Stimulated activated CD4-positive, alpha-beta T cell treated with anti-CD3 and anti-CD28 coated beads, Interleukin-15, amount 100 ng/mL, for 24 hours (primary cell): ENCODE data around the gene FASLG.
A peak's percentile ranks its signal among the peaks of the same experiment; 100 is the strongest.

Experiments used
- DNase-seq: peaks from one replicate; pipeline ENCODE4 v3.0.0-alpha.2; 2020

FASLG gene

DNA sequence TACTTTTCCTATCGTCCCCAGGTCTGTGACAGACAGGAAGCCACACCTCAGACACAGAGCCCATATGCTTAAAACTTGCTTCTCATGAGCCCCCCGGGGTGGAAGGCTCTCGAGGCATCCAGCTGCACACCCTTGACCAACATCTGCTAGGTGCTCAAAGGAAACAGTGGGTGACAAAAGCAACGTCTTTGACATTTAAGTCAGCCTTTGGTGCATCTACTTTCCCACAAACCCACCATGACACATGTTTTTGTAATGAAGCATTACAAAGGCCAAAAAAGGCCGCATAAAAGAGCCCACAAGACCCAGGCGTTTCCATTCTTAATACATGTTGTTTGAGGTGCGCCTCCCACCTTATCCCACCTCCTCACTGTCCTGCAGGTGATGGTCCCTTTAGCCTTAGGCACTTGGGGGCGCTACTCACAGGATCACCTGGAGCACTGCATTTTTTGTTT is 11.8 kb upstream of the FASLG start:
- peak; percentile 42 for DNase-seq

DNA sequence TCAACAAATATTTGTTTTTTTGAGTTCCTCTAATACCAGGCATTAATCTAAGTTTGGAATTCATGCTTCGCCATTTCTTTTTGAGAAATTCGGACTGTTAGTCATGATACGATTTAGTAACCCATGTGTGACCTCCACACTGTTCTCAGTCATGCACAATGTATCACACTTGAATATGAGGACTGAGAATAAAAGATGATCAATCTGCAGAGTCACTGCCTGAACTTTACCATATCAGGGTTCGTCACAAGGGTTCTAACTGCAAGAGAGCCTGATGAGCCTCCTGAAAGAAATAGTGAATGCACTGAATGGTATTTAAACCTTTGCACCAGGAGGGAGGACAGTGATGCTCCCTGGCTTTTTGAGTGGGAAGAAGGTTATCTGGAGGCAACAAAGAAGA is 10.9 kb upstream of the FASLG start:
- DNase-seq: no peak

DNA sequence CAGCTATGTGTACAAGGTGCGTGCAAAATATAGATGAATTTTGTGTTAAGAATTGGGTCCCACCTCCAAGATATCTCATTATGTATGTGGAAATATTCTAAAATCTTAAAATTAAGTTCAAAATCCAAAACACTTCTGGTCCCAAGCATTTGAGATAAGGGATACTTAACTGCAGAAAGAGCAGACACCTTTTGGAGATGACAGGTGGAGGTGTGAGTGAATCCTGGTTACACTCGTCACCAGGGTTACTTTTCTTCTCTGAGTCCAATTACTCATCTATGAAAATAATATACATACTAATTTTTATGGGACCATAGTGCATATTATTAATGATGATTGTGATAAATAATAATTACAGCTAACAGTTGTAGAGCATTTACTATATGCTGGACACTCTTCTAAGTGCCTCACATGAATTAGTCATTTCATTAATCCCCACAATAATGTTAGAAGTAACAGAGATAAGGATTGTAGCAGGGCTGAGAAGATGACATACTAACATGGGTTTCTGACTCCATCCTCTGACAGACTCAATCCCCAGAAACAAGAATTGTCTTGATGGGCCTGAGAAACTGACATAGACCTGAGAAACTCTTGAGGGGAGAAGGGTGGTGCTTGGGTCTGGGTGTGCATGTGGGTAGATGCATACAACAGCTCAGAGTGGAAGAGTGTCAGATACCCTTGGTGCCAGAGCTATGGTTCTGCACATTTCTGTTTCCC is 8.3 kb upstream of the FASLG start:
- DNase-seq: no peak

DNA sequence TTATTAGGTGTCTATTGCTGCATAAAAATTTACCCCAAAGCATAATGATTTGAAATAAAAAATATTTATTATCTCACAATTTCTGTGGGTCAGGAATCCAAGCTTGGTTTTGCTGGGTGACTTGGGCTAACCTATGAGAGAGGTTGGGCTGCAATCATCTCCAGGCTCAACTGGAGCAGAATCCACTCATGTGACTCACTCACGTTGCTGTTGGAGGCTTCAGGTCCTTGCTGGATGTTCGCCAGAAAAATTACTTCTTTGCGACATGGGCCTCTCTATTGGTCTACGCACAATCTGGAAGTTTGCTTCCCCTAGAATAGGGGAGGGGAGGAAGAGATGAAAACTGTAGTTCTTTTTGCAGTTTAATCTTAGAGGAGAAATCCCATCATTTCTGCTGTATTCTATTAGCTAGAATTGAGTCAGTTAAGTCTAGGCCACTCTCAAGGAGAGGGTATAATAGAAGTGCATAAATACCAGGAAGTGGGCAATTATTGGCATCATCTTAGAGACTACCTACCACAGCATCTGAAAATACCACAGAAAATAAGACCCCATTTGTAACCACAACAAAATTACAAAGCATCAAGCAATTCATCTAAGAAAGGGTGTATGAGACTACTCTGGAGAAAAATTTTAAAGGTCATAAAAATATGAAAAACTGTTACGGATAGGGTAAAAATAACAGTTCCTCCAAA is 5.7 kb upstream of the FASLG start:
- no peak for DNase-seq

DNA sequence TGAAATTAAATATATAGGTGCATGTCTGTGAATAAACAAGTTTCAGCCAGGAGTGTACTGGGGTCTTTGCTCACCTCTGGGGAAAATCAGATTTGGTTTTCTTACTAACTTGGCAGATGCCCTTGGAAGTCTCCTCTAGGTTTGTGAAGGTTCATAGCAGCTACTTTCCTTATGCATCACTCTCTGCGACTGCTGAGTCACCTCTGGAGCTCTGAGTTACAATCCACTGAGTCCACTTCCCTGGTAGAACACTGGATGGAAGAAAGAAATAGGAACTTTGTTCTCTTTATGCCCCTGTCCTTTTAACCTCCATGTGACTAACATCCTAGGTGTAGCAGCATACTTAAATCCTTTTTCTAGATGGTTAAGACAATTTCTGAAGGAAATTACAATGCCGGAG is 4.4 kb upstream of the FASLG start:
- DNase-seq: peak; percentile 44

DNA sequence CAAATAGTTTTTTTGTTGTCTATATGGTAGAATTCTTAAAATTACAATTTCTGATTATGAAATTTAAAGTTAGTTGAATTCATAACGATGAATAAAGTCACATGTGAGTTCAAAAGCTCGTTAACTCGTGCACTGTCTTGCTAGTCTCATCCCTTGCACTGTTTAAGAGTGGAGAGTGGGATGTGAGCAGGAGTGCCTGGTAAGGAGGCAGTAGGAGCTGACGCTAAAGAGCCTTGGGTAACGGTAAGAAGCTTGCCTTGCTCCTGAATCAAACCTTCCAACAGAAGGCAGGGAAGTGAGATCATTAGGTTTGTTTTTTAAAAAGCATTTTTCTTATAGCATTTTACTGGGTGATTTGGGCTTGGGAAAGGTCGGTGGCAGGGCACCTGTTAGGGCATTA is 2.3 kb upstream of the FASLG start:
- DNase-seq: no peak

DNA sequence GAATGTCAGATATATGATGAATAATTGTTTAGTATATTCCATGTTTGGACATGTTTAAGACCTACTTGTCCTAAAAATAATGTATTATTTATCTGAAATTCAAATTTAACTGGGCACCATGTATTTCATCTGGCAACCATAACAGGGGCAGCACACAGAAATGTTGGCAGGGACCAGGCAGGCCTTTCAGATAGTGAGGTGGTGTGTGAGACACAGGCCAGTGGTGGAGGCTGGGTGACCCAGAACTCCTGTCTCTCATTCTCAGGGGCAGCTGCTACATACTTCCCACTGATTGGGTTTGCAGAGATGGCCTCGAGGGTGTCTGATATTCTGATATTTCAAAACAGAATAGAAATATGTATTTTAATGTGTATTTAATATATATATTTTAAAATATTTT is 1.3 kb upstream of the FASLG start:
- DNase-seq: no peak

DNA sequence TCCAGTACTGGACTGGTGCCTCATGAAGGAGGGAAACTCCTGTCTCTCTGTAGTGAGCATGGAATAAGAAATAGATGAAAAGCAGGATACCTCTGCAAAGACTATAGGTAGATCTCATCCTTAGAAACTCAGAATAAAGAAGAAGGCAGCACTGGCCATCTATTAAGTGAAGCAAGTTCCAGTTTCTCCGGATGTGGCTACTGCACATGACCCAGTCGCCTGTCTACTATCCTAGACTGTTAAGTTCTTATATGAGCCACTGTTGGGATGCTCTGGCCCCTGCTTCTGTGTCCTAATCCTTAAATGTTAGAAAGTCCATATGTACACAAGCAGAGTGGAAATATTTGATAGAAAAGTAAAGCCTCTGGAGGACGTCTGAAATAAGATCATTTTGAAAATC is 2.2 kb downstream of the FASLG start:
- no peak for DNase-seq

DNA sequence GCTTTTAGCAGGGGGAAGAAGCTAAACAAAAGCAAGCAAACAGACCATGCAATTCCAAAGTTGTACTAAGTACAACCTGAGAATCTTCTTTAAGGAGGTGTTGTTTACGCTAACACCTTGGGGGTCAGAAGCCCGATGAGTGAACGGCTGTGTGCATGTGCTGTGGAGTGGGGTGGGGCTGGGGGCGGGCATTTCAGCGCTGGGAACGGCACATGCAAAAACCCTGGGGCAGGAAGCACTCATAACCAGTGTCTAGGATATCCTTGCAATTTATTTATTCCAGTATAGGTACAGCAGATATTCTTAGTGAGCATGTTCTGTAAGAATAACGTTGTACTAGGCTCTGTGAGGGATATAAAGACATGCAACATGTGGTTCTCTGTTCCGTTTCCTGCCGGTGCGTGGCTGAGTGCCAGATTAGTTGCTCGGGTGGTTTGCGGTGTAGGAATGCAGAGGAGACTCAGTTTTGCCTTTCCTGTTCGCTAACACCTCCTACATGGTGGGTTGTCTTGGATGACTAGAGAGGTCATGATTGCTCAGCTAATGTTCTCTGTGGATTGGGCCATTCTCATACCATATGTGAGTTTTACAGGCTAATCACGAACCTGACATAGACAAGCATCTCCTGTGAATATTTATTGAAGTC is 3.7 kb downstream of the FASLG start:
- DNase-seq: peak; percentile 94

DNA sequence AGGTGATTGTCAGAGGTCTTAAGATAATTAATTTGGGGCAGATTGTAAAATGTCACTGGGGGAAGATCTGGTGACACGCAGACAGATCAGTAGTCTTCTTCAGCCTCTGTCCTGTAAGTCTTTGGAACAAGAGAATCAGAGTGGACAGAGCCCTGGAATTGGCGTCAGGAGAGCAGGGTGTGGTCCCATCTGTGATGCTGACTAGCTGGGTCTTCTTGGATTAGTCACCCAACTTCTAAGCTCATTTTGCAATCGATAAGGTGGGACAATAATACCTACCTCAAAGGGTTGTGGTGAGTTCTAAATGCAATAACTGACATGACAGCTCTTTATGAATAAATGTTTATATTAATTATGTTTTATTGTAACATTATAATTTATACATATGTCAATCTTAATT is 4.8 kb downstream of the FASLG start:
- DNase-seq: no peak

DNA sequence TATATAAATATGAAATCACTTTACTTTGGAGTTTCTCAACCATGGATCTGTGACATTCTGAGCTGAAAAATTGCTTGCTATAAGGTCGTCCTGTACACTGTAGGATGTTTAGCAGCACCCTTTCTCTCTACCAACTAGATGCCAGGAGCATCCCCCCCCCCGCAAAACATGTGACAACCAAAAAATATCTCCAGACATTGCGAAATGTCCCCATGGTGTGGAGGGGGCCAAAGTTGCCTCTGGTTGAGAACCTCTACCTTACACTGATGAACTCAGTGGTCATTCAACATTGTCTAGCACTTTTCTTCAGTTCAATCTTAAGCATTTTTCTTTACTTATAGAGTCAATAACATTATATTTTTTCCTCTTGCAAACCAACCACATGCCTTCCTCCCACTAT is 9.2 kb downstream of the FASLG start:
- no peak for DNase-seq

DNA sequence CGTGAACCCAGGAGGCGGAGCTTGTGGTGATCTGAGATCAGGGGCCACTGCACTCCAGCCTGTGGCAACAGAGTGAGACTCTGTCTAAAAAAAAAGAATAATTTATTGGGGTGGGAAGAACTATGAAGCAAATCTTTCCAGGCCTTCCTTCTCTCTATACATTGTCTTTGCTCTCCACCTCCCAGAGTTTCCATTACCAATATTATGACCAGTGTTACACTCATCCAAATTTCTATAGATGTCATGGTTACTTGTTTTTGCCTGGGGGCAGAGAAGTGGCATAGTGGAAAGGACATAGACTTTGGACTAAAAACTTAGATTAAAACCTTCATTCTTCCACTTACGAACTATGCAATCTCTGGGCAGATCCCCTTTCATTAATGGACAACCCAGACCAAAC is 10.1 kb downstream of the FASLG start:
- no peak for DNase-seq

DNA sequence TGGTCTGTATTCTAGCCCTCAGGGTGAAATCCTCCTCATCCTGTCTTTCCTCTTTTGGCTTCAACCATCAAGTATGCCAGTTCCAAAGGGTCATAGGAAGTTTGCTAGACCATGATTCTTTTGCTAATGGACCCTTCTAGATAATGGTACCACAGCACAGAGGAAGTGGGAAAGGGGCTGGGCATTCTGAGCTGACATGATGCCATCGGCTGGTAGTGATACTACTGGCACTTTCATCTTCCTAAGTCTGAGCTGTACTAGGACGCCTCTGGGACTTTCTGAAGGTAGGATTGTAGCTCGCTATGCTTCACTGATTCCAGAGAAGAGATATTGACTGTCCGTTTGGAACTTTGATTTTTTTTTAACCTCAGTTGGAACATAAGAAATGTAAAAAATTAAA is 11.4 kb downstream of the FASLG start:
- DNase-seq: peak; percentile 56

DNA sequence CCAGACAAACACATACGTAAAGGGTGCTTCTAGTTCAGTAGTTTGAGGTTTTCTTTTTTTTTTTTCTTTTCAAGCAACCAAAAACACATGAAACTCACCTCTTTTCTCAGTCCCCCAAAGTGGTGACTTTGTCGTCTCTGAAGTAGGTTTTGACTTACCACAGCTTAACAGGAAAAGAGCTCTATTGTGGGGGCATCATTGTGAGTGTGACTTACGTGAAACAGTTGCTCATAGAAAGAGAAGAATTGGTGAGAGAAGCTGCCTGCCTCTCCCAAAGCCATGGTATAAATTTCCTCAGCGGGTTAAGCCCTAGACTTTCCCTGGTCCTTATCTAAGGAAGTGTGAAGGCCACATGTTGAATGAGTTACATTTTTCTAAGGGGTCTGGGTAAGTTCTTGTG is 11.9 kb downstream of the FASLG start:
- peak; percentile 35 for DNase-seq

DNA sequence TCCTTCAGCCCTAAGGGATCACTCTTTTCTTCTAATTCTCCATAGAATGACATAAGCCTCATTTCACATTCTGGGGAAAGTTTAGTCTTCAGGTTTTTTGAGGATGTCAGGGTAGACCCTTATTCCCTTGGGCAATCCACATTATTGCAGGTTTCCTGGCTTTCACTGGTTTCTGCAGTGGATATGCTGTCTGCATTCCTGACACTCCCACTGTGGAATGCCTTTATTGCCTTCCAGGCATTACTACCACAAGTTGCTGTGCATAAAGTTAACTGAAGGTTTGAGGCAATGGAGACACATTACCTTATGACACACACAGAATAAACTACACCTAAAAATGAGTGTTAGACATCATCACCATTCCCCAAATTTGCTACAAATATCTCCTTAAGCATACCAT is 12.7 kb downstream of the FASLG start:
- DNase-seq: no peak

DNA sequence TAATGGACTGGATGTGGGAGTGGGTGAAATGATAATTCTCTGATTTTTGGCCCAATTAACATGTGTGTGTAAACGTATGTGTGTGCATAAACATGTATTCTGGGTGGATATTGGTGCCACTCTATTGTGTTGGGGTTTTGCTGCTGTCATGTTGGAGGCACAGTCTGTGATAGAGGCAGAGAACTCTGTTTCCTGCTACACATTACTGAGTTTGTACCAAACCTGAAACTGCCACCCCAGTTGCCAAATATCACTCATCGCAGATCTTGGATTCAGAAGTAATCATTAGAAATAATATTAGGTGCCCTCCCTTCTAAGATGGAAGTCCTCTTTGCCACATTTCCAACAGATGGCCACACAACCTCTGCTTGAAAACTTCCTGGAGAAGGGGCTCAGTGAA is 13.8 kb downstream of the FASLG start:
- DNase-seq: no peak

DNA sequence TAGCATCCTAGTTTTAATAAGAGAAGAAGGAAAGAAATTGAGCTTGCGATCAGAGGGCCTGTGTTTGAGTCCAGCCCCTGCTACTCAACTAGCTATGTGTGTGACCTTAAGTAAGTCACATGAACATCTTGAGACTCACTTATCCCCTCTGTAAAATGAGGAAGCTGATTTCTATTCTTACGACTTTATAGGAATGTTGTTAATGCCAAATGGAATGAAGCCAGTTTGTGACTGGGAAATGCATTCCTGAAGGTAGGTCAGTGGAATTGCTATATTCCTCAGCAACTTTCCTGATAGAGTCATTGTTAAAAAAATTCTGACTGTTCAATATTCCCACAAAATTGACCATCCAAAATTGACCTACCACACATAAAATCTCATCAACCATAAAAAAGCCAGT is 14.9 kb downstream of the FASLG start:
- no peak for DNase-seq

DNA sequence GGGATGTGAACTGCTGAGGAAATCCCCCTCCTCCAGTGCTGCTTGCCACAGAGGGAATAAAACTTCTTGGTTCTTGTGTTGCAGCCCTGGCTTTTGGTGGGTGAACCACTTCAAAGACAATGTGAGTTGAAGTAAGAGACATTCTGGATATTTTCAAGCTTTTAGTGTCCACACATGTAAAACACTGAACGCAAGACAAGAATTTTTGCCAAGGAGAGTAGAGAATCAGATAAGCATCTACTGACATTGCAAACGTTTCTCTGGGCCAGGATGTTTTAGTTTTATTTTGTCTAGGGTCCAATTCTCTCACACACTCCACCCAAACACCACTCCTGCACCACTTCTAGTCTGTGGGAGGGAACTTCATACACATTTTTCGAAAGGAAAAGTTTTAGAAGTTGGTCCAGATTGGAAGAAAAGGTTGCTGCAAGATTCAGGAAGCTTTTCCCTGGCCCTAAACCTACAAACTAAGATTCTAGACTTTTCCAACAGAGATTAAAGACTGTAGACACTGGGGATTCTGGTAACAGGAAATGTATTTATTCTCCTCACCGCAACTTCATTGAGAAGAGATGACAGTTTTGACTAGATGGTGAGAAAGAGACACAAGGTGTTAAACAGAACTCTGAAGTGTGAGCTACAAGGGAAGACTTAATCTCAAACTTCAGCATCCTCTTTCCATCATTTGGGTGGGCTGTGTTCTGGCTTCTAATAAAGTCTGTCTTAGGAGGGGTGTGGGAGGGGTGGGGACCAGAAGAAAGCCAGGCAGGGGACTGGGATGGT is 16.1 kb downstream of the FASLG start:
- no peak for DNase-seq

DNA sequence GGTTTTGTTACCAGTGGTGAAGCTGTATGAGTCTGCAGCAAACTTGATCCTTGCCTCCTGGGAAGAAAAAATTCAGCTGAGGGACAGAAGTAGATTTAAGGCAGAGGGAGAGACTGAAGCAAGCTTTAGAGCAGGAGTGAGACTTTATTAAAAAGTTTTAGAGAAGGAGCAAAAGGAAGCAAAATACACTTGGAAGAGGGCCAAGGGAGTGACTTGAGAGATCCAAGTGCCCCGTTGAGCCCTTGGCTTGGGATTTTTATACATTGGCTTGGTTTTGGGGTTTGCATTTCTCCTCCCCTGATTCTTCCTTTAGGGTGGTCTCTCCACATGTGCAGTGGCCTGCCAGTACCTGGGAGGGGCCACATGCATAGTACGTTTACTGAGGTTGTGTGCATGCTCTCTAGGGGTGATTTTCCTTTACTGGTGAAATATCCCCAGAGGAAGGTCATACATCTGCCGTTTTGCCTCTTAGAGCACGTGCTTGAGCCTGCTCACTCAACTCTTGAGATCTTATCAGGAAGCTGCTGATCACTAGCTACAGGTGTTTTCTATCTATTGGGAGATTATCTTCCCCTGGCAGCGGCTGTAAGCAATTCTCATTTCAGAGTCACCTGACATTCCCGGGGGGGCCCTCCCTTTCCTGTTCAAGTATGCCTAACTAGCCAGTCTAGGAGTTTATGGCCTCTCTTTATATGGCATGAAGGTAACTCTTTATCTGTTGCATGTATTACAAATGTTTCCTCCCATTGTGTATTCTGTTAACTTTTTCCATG is 20.3 kb downstream of the FASLG start:
- no peak for DNase-seq

DNA sequence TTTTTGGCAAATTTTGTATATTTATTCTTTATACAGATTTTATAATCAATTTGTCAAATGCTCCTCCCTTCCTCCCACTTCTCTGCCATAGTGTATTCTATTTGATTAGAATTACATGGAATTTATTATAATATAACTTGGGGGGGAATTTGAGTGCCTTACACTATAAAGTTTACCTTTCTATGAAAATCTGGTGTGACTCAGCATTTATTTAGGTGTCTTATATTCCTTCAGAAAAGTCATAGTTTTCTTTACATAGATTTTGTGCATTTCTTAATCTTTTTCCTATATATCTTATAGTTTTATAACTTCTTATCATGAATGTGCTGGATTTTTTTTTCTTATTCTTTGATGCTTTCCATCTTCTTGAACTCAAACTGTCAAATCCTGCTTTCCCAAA is 21.3 kb downstream of the FASLG start:
- DNase-seq: no peak

DNA sequence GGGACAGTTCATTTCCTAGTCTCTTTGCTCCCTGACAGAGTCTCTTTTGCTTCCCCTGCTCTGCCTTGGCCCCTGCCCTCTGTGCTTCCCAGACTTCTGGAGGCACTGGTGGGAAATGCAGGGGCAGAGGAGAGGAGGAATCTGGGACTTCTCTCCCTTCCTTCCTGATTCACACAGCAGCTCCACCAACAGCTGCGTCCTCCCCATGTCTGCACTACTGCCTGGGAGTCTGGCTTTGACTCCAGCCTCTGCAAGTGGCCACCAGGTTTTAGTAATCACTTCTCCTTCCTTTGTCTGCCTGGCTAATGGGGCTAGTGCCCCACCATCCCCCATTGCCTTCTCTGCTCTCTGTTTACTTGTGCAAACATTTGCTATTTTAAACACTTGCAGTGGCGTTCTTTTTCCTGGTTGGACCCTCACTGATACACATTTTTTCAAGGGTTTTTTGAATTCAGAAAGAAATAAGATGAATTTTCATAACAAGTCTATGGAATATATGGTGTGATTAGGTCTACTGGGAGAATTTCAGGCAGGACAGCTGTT is 21.9 kb downstream of the FASLG start:
- no peak for DNase-seq

DNA sequence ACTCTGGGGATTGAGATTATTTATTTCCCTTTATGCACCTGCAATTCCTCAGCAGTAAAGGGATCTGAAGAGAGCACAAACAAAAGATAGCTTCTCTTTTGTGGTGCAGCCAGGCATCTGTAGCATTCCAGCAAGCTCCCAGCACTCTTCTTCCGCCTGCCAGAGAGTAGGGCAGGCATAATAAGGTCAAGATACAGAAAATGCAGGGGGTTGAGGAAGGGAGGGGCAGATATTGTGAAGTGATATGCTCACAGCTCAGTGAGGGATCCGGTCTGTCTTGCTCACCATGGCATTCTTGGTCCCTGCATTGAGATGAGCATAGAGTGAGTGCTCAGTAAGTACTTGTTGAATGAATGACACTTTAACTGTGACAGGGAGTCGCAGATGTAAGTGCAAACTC is 23.9 kb downstream of the FASLG start:
- no peak for DNase-seq
